H9 (cell line): ENCODE data around the gene DNAH11. TPM values are rescaled to one million over a fixed set of nuclear protein-coding genes. Genes with fewer than 3 reads are reported as not detected.

Experiments used
- DNase-seq: peaks from one replicate; pipeline ENCODE4 v3.0.0-alpha.2; 2017
- H2AFZ ChIP-seq: one replicate; pipeline ENCODE4 v1.6.1; 2013; ENCODE audit warnings: mild to moderate bottlenecking, low read length, control low read depth, moderate library complexity
- H2AK5ac ChIP-seq: 2 replicates; pipeline ENCODE4 v1.6.1; 2013; ENCODE audit warnings: low read length, control low read depth, mixed read lengths; ENCODE audit not compliant: insufficient read length
- H2BK120ac ChIP-seq: one replicate; pipeline ENCODE4 v1.6.1; 2013; ENCODE audit warnings: low read depth, mild to moderate bottlenecking, low read length, control low read depth, inconsistent platforms; ENCODE audit not compliant: poor library complexity, severe bottlenecking
- H2BK12ac ChIP-seq: 2 replicates; pipeline ENCODE4 v1.6.1; 2013; ENCODE audit warnings: low read length, control low read depth, mixed read lengths, low read depth; ENCODE audit not compliant: insufficient read length
- H2BK15ac ChIP-seq: 2 replicates; pipeline ENCODE4 v1.6.1; 2013; ENCODE audit warnings: low read depth, low read length, control low read depth
- H2BK20ac ChIP-seq: one replicate; pipeline ENCODE4 v1.6.1; 2013; ENCODE audit warnings: low read depth, mild to moderate bottlenecking, low read length, control low read depth, inconsistent platforms; ENCODE audit not compliant: poor library complexity, severe bottlenecking
- H2BK5ac ChIP-seq: 2 replicates; pipeline ENCODE4 v1.6.1; 2013; ENCODE audit warnings: low read length, control low read depth, mixed read lengths; ENCODE audit not compliant: insufficient read length
- H3K14ac ChIP-seq: 2 replicates; pipeline ENCODE4 v1.6.1; 2013; ENCODE audit warnings: low read length, control low read depth; ENCODE audit not compliant: insufficient read depth
- H3K18ac ChIP-seq: 2 replicates; pipeline ENCODE4 v1.6.1; 2013; ENCODE audit warnings: low read depth, mild to moderate bottlenecking, mixed read lengths, low read length, control low read depth; ENCODE audit not compliant: insufficient read length
- H3K23ac ChIP-seq: 2 replicates; pipeline ENCODE4 v1.6.1; 2013; ENCODE audit warnings: low read length, control low read depth, mixed read lengths, low read depth; ENCODE audit not compliant: insufficient read length
- H3K23me2 ChIP-seq: 2 replicates; pipeline ENCODE4 v1.6.1; 2013; ENCODE audit warnings: low read depth, mild to moderate bottlenecking, mixed read lengths, low read length, control low read depth; ENCODE audit not compliant: insufficient read length, poor library complexity, severe bottlenecking
- H3K27ac ChIP-seq: 2 replicates; pipeline ENCODE4 v1.5.1; 2013; ENCODE audit warnings: low read length, control low read depth, mixed read lengths, low read depth; ENCODE audit not compliant: insufficient read length
- H3K27me3 ChIP-seq: 2 replicates; pipeline ENCODE4 v1.6.1; 2013; ENCODE audit warnings: low read length, control low read depth, inconsistent platforms; ENCODE audit not compliant: insufficient read depth
- H3K4ac ChIP-seq: 2 replicates; pipeline ENCODE4 v1.6.1; 2013; ENCODE audit warnings: low read depth, mild to moderate bottlenecking, control low read depth, inconsistent platforms, low read length, moderate library complexity
- H3K4me1 ChIP-seq: 2 replicates; pipeline ENCODE4 v1.6.1; 2013; ENCODE audit warnings: low read length, control low read depth, inconsistent platforms; ENCODE audit not compliant: insufficient read depth
- H3K4me2 ChIP-seq: 2 replicates; pipeline ENCODE4 v1.6.1; 2013; ENCODE audit warnings: low read length, control low read depth, mixed read lengths; ENCODE audit not compliant: insufficient read length, insufficient read depth
- H3K56ac ChIP-seq: 2 replicates; pipeline ENCODE4 v1.6.1; 2013; ENCODE audit warnings: low read depth, mild to moderate bottlenecking, mixed read lengths, low read length, control low read depth; ENCODE audit not compliant: insufficient read length
- H3K79me1 ChIP-seq: 2 replicates; pipeline ENCODE4 v1.6.1; 2013; ENCODE audit warnings: low read depth, mild to moderate bottlenecking, moderate library complexity, low read length, control low read depth, inconsistent platforms; ENCODE audit not compliant: insufficient read depth, poor library complexity, severe bottlenecking
- H3K79me2 ChIP-seq: 2 replicates; pipeline ENCODE4 v1.6.1; 2013; ENCODE audit warnings: low read length, control low read depth, inconsistent platforms; ENCODE audit not compliant: insufficient read depth
- H3K9ac ChIP-seq: 2 replicates; pipeline ENCODE4 v1.6.1; 2013; ENCODE audit warnings: low read length, control low read depth, mixed read lengths; ENCODE audit not compliant: insufficient read length; ENCODE audit errors: extremely low read depth
- H3K9me3 ChIP-seq: one replicate; pipeline ENCODE4 v1.6.1; 2013; ENCODE audit warnings: low read depth, low read length, inconsistent platforms; ENCODE audit not compliant: control insufficient read depth
- H3T11ph ChIP-seq: one replicate; pipeline ENCODE4 v1.6.1; 2013; ENCODE audit warnings: mild to moderate bottlenecking, low read length, control low read depth, inconsistent platforms
- H4K20me1 ChIP-seq: one replicate; pipeline ENCODE4 v1.6.1; 2013; ENCODE audit not compliant: control insufficient read depth, insufficient read length, insufficient read depth
- H4K5ac ChIP-seq: 2 replicates; pipeline ENCODE4 v1.6.1; 2013; ENCODE audit warnings: low read depth, mild to moderate bottlenecking, mixed read lengths, low read length, control low read depth; ENCODE audit not compliant: insufficient read length
- H4K8ac ChIP-seq: replicated peaks from 2 replicates; pipeline ENCODE4 v1.6.1; 2013; ENCODE audit warnings: low read length, control low read depth, mixed read lengths, low read depth; ENCODE audit not compliant: insufficient read length
- H4K91ac ChIP-seq: 2 replicates; pipeline ENCODE4 v1.6.1; 2013; ENCODE audit warnings: low read depth, mild to moderate bottlenecking, moderate library complexity, mixed read lengths, low read length, control low read depth; ENCODE audit not compliant: insufficient read length
- H3K27ac Mint-ChIP-seq, 3 experiments: 2 replicates in 2 of 3; 3 replicates in 1 of 3; pipeline ENCODE4 v1.8.0; 2020 to 2021; ENCODE audit warnings: mixed read lengths in 3 of 3, mild to moderate bottlenecking in 1 of 3, moderate library complexity in 1 of 3
- H3K27me3 Mint-ChIP-seq: 2 replicates; pipeline ENCODE4 v1.8.0; 2021; ENCODE audit warnings: low read depth, mild to moderate bottlenecking, moderate library complexity, mixed read lengths
- H3K36me3 Mint-ChIP-seq, 3 experiments: 2 replicates in 2 of 3; 3 replicates in 1 of 3; pipeline ENCODE4 v1.8.0; 2020 to 2021; ENCODE audit warnings: low read depth in 3 of 3, mixed read lengths in 3 of 3; ENCODE audit not compliant: insufficient read depth in 1 of 3
- H3K4me1 Mint-ChIP-seq, 2 experiments: 2 replicates each; pipeline ENCODE4 v1.8.0; 2020; ENCODE audit warnings: mixed read lengths in 2 of 2
- H3K4me3 Mint-ChIP-seq, 2 experiments: 2 replicates in 1 of 2; 3 replicates in 1 of 2; pipeline ENCODE4 v1.8.0; 2020 to 2021; ENCODE audit warnings: mild to moderate bottlenecking in 2 of 2, mixed read lengths in 2 of 2, moderate library complexity in 1 of 2
- H3K9me3 Mint-ChIP-seq, 2 experiments: 2 replicates in 1 of 2; 3 replicates in 1 of 2; pipeline ENCODE4 v1.8.0; 2020; ENCODE audit warnings: mild to moderate bottlenecking in 2 of 2, mixed read lengths in 2 of 2, moderate library complexity in 1 of 2
- CTCF ChIP-seq: fragments of 200-600 bp; sonication (generic); conservative IDR thresholded peaks from 3 replicates; pipeline ENCODE4 v1.8.0; 2021; ENCODE audit warnings: antibody characterized with exemption, mild to moderate bottlenecking
- WGBS: extraction: QIAGEN DNeasy Blood & Tissue Kit; methylation state at CpG from one replicate; pipeline ENCODE4 v1.1.7; 2013; ENCODE audit warnings: missing lambda C conversion rate, low lambda C conversion rate, mixed read lengths; ENCODE audit not compliant: insufficient read length; ENCODE audit errors: extremely low coverage; 5-methylcytosine and 5-hydroxymethylcytosine counted together
- total RNA-seq: library from RNA; stranded (reverse); gene quantifications from 2 replicates; pipeline ENCODE4 v1.2.1, GENCODE V29; 2021

Gene DNAH11
- total RNA-seq, 1 experiment from 2014 or later, result 2.5 TPM

- Mint-ChIP-seq H3K27ac (no peak overlapping the region), H3K36me3 (no peaks in the 10 kb centered on the region), H3K9me3 (no peaks in the 10 kb centered on the region), H3K27me3 (no peaks in the 10 kb centered on the region), H3K4me1 (0 out of 4 replicates have a peak, but pooled peaks cover 0 to 4% of the 10 kb centered on the region in 2 experiments), H3K4me3 (no peak overlapping the region)
- Histone ChIP-seq H4K91ac (no peak overlapping the region), H3K79me1 (no peaks in the 10 kb centered on the region), H3T11ph (no peak overlapping the region), H2BK20ac (no peak overlapping the region), H2BK12ac (no peak overlapping the region), H3K9ac (no peak overlapping the region), H3K9me3 (no peaks in the 10 kb centered on the region), H3K4me2 (no peak overlapping the region), H2AFZ (no peak overlapping the region), H3K23ac (no peak overlapping the region), H4K20me1 (no peaks in the 10 kb centered on the region), H3K23me2 (no peaks in the 10 kb centered on the region), H3K18ac (no peak overlapping the region), H3K4me1 (peaks cover 3% of the 10 kb centered on the region; the same call in 1 of the 2 replicates), H3K27me3 (no peaks in the 10 kb centered on the region), H2BK15ac (no peak overlapping the region), H4K5ac (no peak overlapping the region), H2AK5ac (no peak overlapping the region), H4K8ac (no peak overlapping the region), H3K27ac (no peak overlapping the region), H2BK120ac (no peak overlapping the region), H2BK5ac (no peak overlapping the region), H3K56ac (no peak overlapping the region), H3K79me2 (no peaks in the 10 kb centered on the region), H3K14ac (no peak overlapping the region), H3K4ac (no peak overlapping the region)
- WGBS, result no CpG with 5 or more reads among the region's 5 CpGs
- no peak for DNase-seq
- TF ChIP-seq CTCF, result no peak
Observed at GRCh38 chr7:21717323-21717722, 174.5 kb downstream of the DNAH11 start.
